Calu3 (cell line): Measurements from ENCODE around the gene ZNF740. TPM values are rescaled to one million over a fixed set of nuclear protein-coding genes. Genes with fewer than 3 reads are reported as not detected.

ENCODE experiments used
- BruUV-seq: library from RNA; stranded (reverse); fragments of 400-500 nt; replicated peaks from 2 replicates; lab custom pipeline; 2021; lab: Mats Ljungman, UMichigan
- CTCF ChIA-PET: fragments of 300-600 bp; sonication (Branson Sonifier 250); formaldehyde crosslinking; loops from one replicate; lab custom pipeline; 2022; ENCODE audit warnings: antibody characterized with exemption; lab: Charles Lee
- DNase-seq: peaks from one replicate; pipeline ENCODE4 v3.0.0; 2022
- H3K27ac Mint-ChIP-seq: one replicate; pipeline ENCODE4 v1.8.0; 2022; ENCODE audit warnings: mixed read lengths; ENCODE audit not compliant: unreplicated experiment
- H3K27me3 Mint-ChIP-seq: one replicate; pipeline ENCODE4 v1.8.0; 2022; ENCODE audit warnings: mixed read lengths; ENCODE audit not compliant: unreplicated experiment
- H3K36me3 Mint-ChIP-seq: one replicate; pipeline ENCODE4 v1.8.0; 2022; ENCODE audit warnings: mild to moderate bottlenecking, moderate library complexity, mixed read lengths; ENCODE audit not compliant: insufficient read depth, unreplicated experiment
- H3K4me1 Mint-ChIP-seq: one replicate; pipeline ENCODE4 v1.8.0; 2022; ENCODE audit warnings: mild to moderate bottlenecking, low read depth, mixed read lengths; ENCODE audit not compliant: unreplicated experiment
- H3K4me3 Mint-ChIP-seq: one replicate; pipeline ENCODE4 v1.8.0; 2022; ENCODE audit warnings: mild to moderate bottlenecking, low read depth, moderate library complexity, mixed read lengths; ENCODE audit not compliant: unreplicated experiment
- H3K9me3 Mint-ChIP-seq: one replicate; pipeline ENCODE4 v1.8.0; 2022; ENCODE audit warnings: low read depth, mixed read lengths; ENCODE audit not compliant: unreplicated experiment
- CTCF ChIP-seq: fragments of 200-600 bp; IDR thresholded peaks from one replicate; pipeline ENCODE4 v1.8.0; 2022; ENCODE audit warnings: antibody characterized with exemption; ENCODE audit not compliant: unreplicated experiment
- intact Hi-C: fragments of 100-400 bp; cut with micrococcal nuclease; formaldehyde crosslinking; loops from one replicate; pipeline ENCODE4 v1.10.0; 2022; ENCODE audit not compliant: unreplicated experiment
- total RNA-seq: library from RNA; stranded (reverse); gene quantifications from 2 replicates; pipeline ENCODE4 v1.2.3, GENCODE V29; 2022

Gene ZNF740
- total RNA-seq, 1 experiment from 2014 or later, result 32.7 TPM

GRCh38 chr12:53229454-53229853, 48.9 kb downstream of the ZNF740 start:
- Mint-ChIP-seq H3K27ac (peak overlapping the region; percentile 78), H3K9me3 (no peaks in the 10 kb centered on the region), H3K36me3 (peaks cover 46% of the 10 kb centered on the region), H3K27me3 (no peaks in the 10 kb centered on the region), H3K4me1 (peaks cover 62% of the 10 kb centered on the region), H3K4me3 (peak overlapping the region; percentile 74)
- intact Hi-C loops, result no loop called here
- no TSS peak for BruUV-seq
- no peak for DNase-seq
- no peak for TF ChIP-seq CTCF
- CTCF ChIA-PET, result interaction anchor here (0.5 kb wide), 1 partner anchor 363 kb away, joined by 5 read pairs; no protein-coding TSS in a partner anchor

- Mint-ChIP-seq H3K4me3 (peak overlapping the region; percentile 74), H3K36me3 (peaks cover 46% of the 10 kb centered on the region), H3K4me1 (peaks cover 54% of the 10 kb centered on the region), H3K27ac (peak overlapping the region; percentile 78), H3K27me3 (no peaks in the 10 kb centered on the region), H3K9me3 (no peaks in the 10 kb centered on the region)
- CTCF ChIA-PET, result interaction anchor here (0.5 kb wide), 1 partner anchor 363 kb away, joined by 5 read pairs; no protein-coding TSS in a partner anchor
- peak; percentile 84 for DNase-seq
- no peak for TF ChIP-seq CTCF
- no TSS peak for BruUV-seq
- intact Hi-C loops, result no loop called here
Observed at GRCh38 chr12:53230108-53230845, 49.8 kb downstream of the ZNF740 start.

GRCh38 chr12:53231671-53231920, 51.1 kb downstream of the ZNF740 start:
- Mint-ChIP-seq H3K4me3 (peak overlapping the region; percentile 74), H3K27ac (no peak overlapping the region), H3K9me3 (no peaks in the 10 kb centered on the region), H3K27me3 (no peaks in the 10 kb centered on the region), H3K4me1 (peaks cover 47% of the 10 kb centered on the region), H3K36me3 (peaks cover 46% of the 10 kb centered on the region)
- no peak for DNase-seq
- intact Hi-C loops, result no loop called here
- BruUV-seq, result TSS peak; percentile 62
- no peak for TF ChIP-seq CTCF
- CTCF ChIA-PET, result no interaction called here

- intact Hi-C loops, result no loop called here
- CTCF ChIA-PET, result interaction anchor here (1.0 kb wide), 1 partner anchor 19 kb away, joined by 3 read pairs; a partner anchor contains a TSS
- Mint-ChIP-seq H3K4me1 (peaks cover 42% of the 10 kb centered on the region), H3K9me3 (no peaks in the 10 kb centered on the region), H3K36me3 (peaks cover 46% of the 10 kb centered on the region), H3K27me3 (no peaks in the 10 kb centered on the region), H3K27ac (no peak within 1 kb of the TSS), H3K4me3 (peak within 1 kb of the TSS; percentile 74)
- TF ChIP-seq CTCF, result no peak
- DNase-seq, result peak; percentile 78
- BruUV-seq, result no TSS peak
Observed at GRCh38 chr12:53231921-53232645, 51.6 kb downstream of the ZNF740 start, which contains the start of gene RARG. Gene RARG (minus strand): TSS chr12:53232209. CDS start chr12:53227545, 4,664 bp downstream.
